Measurements from ENCODE around the gene MCAM.

Gene MCAM

GRCh38 chr11:119316729-119317591 is at the start of gene MCAM:
Gene MCAM, minus strand, starts transcription at chr11:119317130. Its CDS starts 29 bp downstream, at chr11:119317101.
- DNase-seq: no peak

GRCh38 chr11:119365071-119365591 is 48.2 kb upstream of the MCAM start:
- no peak for DNase-seq

- peak; percentile 61 for DNase-seq
These were observed 47.1 kb upstream of the MCAM start for GRCh38 chr11:119363851-119364590.

GRCh38 chr11:119363081-119363850 is 46.3 kb upstream of the MCAM start:
- DNase-seq: no peak

- DNase-seq: no peak
These were observed 45.8 kb upstream of the MCAM start for GRCh38 chr11:119362741-119363080.

GRCh38 chr11:119361941-119362725 is 45.2 kb upstream of the MCAM start:
- DNase-seq: no peak

- no peak for DNase-seq
These were observed 44.3 kb upstream of the MCAM start for GRCh38 chr11:119361056-119361787.

GRCh38 chr11:119359365-119360214 is 42.7 kb upstream of the MCAM start:
- DNase-seq: no peak

GRCh38 chr11:119357074-119357473 is 40.1 kb upstream of the MCAM start:
- no peak for DNase-seq

- peak; percentile 87 for DNase-seq
These were observed 39.6 kb upstream of the MCAM start for GRCh38 chr11:119356349-119357031.

- no peak for DNase-seq
These were observed 38.3 kb upstream of the MCAM start for GRCh38 chr11:119355091-119355843.

- no peak for DNase-seq
These were observed 35.9 kb upstream of the MCAM start for GRCh38 chr11:119352857-119353260.

GRCh38 chr11:119351232-119351631 is 34.3 kb upstream of the MCAM start:
- no peak for DNase-seq

- DNase-seq: no peak
These were observed 33.4 kb upstream of the MCAM start for GRCh38 chr11:119350302-119350701.

- DNase-seq: no peak
These were observed 31.1 kb upstream of the MCAM start for GRCh38 chr11:119347940-119348605.

- DNase-seq: no peak
These were observed 30.3 kb upstream of the MCAM start for GRCh38 chr11:119347242-119347641.

- DNase-seq: no peak
These were observed 29.7 kb upstream of the MCAM start, which contains the start of gene MFRP for GRCh38 chr11:119346605-119347004. Gene MFRP, minus strand, starts transcription at chr11:119346705. Its CDS starts 192 bp downstream, at chr11:119346513.

GRCh38 chr11:119345685-119346084 is 28.8 kb upstream of the MCAM start:
- no peak for DNase-seq
